Keratinocyte (primary cell): ENCODE measurements around the gene NPIPA1. TPM values are rescaled to one million over a fixed set of nuclear protein-coding genes. Genes with fewer than 3 reads are reported as not detected.
"Not testable (repeated sequence)": the region's sequence is repeated elsewhere in the genome, so short reads cannot be mapped to it uniquely, and the experiment has no call there.

Source experiments
- DNase-seq: peaks from one replicate; pipeline ENCODE4 v3.0.0-alpha.2; 2011; ENCODE audit warnings: low read depth, missing footprints, low spot score
- FAIRE-seq: peaks from 2 replicates; lab custom pipeline; 2011; peaks lifted over from hg19 to GRCh38; lab: Jason Lieb, UNC
- H2AFZ ChIP-seq: 2 replicates; pipeline ENCODE4 v1.6.0; 2012; ENCODE audit warnings: low read length, control low read depth, inconsistent platforms; ENCODE audit not compliant: control insufficient read depth
- H3K27ac ChIP-seq: 2 replicates; pipeline ENCODE4 v1.5.1; 2011; ENCODE audit warnings: low read length; ENCODE audit not compliant: control insufficient read depth, insufficient read depth
- H3K27me3 ChIP-seq: 3 replicates; pipeline ENCODE4 v1.6.0; 2011; ENCODE audit warnings: low read length; ENCODE audit not compliant: control insufficient read depth, insufficient read depth; ENCODE audit errors: extremely low read depth
- H3K36me3 ChIP-seq, 2 experiments: 2 replicates in 1 of 2; 3 replicates in 1 of 2; pipeline ENCODE4 v1.5.1; 2011; ENCODE audit warnings: low read length in 2 of 2, mild to moderate bottlenecking in 1 of 2; ENCODE audit not compliant: control insufficient read depth in 2 of 2, insufficient read depth in 2 of 2; ENCODE audit errors: extremely low read depth in 1 of 2
- H3K4me1 ChIP-seq: 3 replicates; pipeline ENCODE4 v1.5.1; 2011; ENCODE audit warnings: low read length; ENCODE audit not compliant: control insufficient read depth, insufficient read depth; ENCODE audit errors: extremely low read depth
- H3K4me2 ChIP-seq: 3 replicates; pipeline ENCODE4 v1.6.0; 2011; ENCODE audit warnings: low read depth, low read length; ENCODE audit not compliant: control insufficient read depth, insufficient read depth; ENCODE audit errors: extremely low read depth
- H3K4me3 ChIP-seq, 3 experiments: fragments of 200-600 bp in 1 of 3; sonication (generic) in 1 of 3; 2 replicates in 2 of 3; 3 replicates in 1 of 3; pipeline ENCODE4 v1.5.1; 2011 to 2016; ENCODE audit warnings: low read length in 3 of 3, mild to moderate bottlenecking in 3 of 3, control low read depth in 2 of 3, inconsistent platforms in 1 of 3, low read depth in 1 of 3, mixed read lengths in 1 of 3, mixed run types in 1 of 3, moderate library complexity in 1 of 3; ENCODE audit not compliant: control insufficient read depth in 2 of 3, insufficient read depth in 2 of 3; ENCODE audit errors: extremely low read depth in 1 of 3
- H3K79me2 ChIP-seq: 2 replicates; pipeline ENCODE4 v1.6.0; 2012; ENCODE audit warnings: low read length; ENCODE audit not compliant: control insufficient read depth, insufficient read depth
- H3K9ac ChIP-seq: 3 replicates; pipeline ENCODE4 v1.6.0; 2011; ENCODE audit warnings: low read length; ENCODE audit not compliant: control insufficient read depth, insufficient read depth; ENCODE audit errors: extremely low read depth
- H3K9me1 ChIP-seq: 3 replicates; pipeline ENCODE4 v1.6.0; 2011; ENCODE audit warnings: low read length; ENCODE audit not compliant: control insufficient read depth, insufficient read depth; ENCODE audit errors: extremely low read depth
- H3K9me3 ChIP-seq: 2 replicates; pipeline ENCODE4 v1.5.1; 2012; ENCODE audit warnings: low read depth, low read length; ENCODE audit not compliant: control insufficient read depth
- H4K20me1 ChIP-seq: 3 replicates; pipeline ENCODE4 v1.6.0; 2011; ENCODE audit warnings: low read length; ENCODE audit not compliant: control insufficient read depth, insufficient read depth; ENCODE audit errors: extremely low read depth
- dilution Hi-C: fragments of 300-500 bp; cut with MboI; formaldehyde crosslinking; loops from one replicate; pipeline ENCODE4 v1.7.0; 2020; ENCODE audit warnings: low sequenced_read_pairs; ENCODE audit not compliant: extremely low pct_ligation_motif_present
- polyA plus RNA-seq, 5 experiments: library from polyadenylated mRNA; depleted of rRNA in 3 of 5; stranded (reverse) in 3 of 5; stranded (forward) in 1 of 5; unstranded in 1 of 5; fragments of >200 nt; gene quantifications; 1 replicate in 1 of 5; 2 replicates in 3 of 5; 3 replicates in 1 of 5; pipeline versions ENCODE4 v1.2.1 to v1.2.3, GENCODE V29; 2011 to 2012; ENCODE audit warnings: missing spikeins in 2 of 5, low read depth in 1 of 5, low replicate concordance in 1 of 5

NPIPA1 gene
- polyA plus RNA-seq, 1 donor (not counting 4 experiments of a cell fraction or from before 2014, with no cell fraction given): 37.2 TPM

GRCh38 chr16:14930246-14930645, 7.0 kb upstream of the NPIPA1 start:
- H3K79me2 ChIP-seq, H3K9ac ChIP-seq, H3K9me3 ChIP-seq, FAIRE-seq, DNase-seq, H4K20me1 ChIP-seq, H3K4me2 ChIP-seq, H3K4me1 ChIP-seq, dilution Hi-C loops, H3K27me3 ChIP-seq, H3K36me3 ChIP-seq, H3K27ac ChIP-seq, H2AFZ ChIP-seq, H3K9me1 ChIP-seq, H3K4me3 ChIP-seq: not testable (repeated sequence)

GRCh38 chr16:14930971-14931370, 6.3 kb upstream of the NPIPA1 start:
- H3K4me1 ChIP-seq, dilution Hi-C loops, H2AFZ ChIP-seq, H3K9me1 ChIP-seq, H3K9ac ChIP-seq, H4K20me1 ChIP-seq, H3K36me3 ChIP-seq, H3K4me3 ChIP-seq, H3K27me3 ChIP-seq, DNase-seq, H3K9me3 ChIP-seq, H3K27ac ChIP-seq, H3K79me2 ChIP-seq, FAIRE-seq, H3K4me2 ChIP-seq: not testable (repeated sequence)

GRCh38 chr16:14932581-14933375, 4.5 kb upstream of the NPIPA1 start:
- H3K36me3 ChIP-seq, H3K4me1 ChIP-seq, DNase-seq, H3K9me1 ChIP-seq, H4K20me1 ChIP-seq, dilution Hi-C loops, H3K4me3 ChIP-seq, H3K27me3 ChIP-seq, H2AFZ ChIP-seq, FAIRE-seq, H3K9ac ChIP-seq, H3K27ac ChIP-seq, H3K79me2 ChIP-seq, H3K9me3 ChIP-seq, H3K4me2 ChIP-seq: not testable (repeated sequence)

GRCh38 chr16:14937994-14938393, 751 bp downstream of the NPIPA1 start:
- H3K79me2 ChIP-seq, H3K27ac ChIP-seq, H3K36me3 ChIP-seq, H3K4me2 ChIP-seq, FAIRE-seq, H3K4me1 ChIP-seq, H3K9ac ChIP-seq, dilution Hi-C loops, DNase-seq, H3K4me3 ChIP-seq, H3K9me3 ChIP-seq, H3K27me3 ChIP-seq, H2AFZ ChIP-seq, H4K20me1 ChIP-seq, H3K9me1 ChIP-seq: not testable (repeated sequence)

GRCh38 chr16:14942686-14943085, 5.4 kb downstream of the NPIPA1 start:
- H3K4me1 ChIP-seq, FAIRE-seq, H2AFZ ChIP-seq, H3K27ac ChIP-seq, H3K27me3 ChIP-seq, dilution Hi-C loops, H3K79me2 ChIP-seq, H3K36me3 ChIP-seq, DNase-seq, H3K4me3 ChIP-seq, H3K9ac ChIP-seq, H4K20me1 ChIP-seq, H3K9me3 ChIP-seq, H3K9me1 ChIP-seq, H3K4me2 ChIP-seq: not testable (repeated sequence)
